Stimulated activated CD4-positive, alpha-beta T cell treated with anti-CD3 and anti-CD28 coated beads, Interleukin-2, amount 100 ng/mL, for 48 hours (primary cell): Measurements from ENCODE around the gene TRMT6.

Experiments
- DNase-seq, 2 donors: peaks; one replicate each; pipeline ENCODE4 v3.0.0-alpha.2; 2020

TRMT6 gene

DNA sequence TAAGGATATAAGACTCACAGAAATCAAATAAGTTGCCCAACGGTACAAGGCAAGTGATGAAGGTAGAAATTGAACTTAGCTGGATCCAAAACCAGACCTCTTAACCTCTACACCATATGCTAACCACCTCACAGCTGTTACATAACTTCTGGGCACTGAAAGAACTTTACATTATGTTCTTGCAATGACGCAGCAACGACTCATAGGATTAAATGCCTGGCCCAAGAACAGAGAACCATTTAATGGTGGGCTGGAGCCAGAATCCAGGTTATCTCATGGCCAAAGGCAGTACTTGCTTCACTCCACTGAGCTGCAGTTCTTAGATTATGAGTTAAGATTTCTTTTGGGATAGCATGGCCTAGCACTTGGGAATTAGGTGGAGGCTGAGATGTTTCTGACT is 4.4 kb downstream of the TRMT6 start:
- no peak for DNase-seq

DNA sequence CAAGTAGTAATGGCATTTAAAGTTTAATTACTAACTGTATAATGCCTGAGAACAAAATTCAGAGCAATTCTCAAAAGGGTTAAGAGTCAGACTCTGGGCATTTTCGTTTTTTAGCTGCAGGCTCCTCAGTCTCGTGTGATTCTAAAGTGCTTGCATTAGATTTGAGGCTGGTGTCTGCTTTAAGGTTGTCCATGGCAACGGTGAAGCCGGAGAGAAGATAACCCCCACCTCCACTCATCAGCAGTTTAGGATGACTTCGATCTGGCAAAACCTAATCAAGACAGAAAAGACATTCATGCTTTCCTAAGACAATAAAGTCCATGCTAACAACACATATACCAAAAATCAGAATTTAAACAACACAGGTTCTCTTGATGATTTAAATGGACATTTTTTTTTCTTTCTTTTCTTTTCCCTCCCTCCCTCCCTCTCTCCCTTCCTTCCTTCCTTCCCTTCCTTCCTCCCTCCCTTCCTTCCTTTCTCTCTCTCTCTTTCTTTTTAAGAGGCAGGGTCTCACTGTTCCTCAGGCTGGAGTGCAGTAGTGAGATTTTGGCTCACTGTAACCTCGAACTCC is 11.8 kb downstream of the TRMT6 start:
- no peak for DNase-seq

DNA sequence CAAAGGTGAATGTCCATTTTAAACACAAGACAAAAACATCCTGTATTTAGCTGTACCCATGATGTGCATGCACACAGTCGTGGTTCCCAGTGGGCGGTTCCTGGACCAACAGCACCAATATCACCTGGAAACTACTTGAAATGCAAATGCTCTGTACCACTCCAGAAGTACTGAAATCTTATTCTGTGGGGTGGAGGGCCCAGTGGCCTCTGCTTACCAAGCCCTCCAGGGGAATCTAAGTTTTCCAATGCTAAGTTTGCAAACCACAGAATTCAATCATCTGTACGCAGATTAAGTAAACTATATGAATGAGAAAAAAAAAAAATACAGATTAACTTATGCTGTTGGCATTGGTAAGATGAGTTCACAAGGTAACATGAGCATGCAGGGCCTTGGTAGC is 14.1 kb downstream of the TRMT6 start:
- no peak for DNase-seq

DNA sequence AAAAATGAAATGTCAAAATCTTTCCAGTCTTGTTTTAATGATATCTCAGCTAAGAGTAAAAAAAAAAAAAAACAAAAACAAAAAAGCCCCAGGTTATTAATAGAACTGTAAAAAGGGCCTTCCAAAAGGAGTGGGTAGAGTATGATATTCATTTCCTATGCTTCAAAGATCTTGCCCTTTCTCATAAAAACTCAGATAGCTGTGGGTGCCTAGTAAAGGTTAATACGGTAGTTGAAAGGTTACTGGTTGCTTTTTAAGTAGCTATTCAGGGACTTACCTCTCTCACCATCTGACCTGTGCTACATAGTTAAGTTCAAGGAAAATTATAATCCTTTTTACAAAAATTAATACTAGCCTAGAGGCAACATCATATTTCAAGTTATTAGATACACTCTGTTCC is 14.9 kb downstream of the TRMT6 start:
- DNase-seq = no peak

- no peak for DNase-seq
These were observed 16.4 kb downstream of the TRMT6 start for GRCh38 chr20:5933802-5934436.

DNA sequence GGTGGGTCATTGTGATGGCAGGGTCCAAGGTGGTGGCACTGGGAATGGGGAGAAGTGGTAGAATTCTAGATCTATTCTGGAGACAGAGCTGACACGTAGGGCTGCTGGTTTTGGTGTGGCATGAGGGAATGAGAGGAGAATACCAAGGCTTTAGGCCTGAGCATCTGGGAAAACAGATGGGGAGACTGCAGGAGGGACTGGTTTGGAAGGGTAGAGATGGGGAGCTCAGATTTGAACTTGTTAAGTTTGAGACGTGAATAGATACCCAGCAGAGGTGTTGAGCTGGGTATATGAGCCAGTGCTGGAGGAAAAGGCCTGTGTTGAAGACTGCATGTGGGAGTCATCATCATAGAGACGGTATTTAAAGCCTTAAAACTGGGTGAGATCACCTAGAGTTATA is 17.5 kb downstream of the TRMT6 start:
- no peak for DNase-seq

DNA sequence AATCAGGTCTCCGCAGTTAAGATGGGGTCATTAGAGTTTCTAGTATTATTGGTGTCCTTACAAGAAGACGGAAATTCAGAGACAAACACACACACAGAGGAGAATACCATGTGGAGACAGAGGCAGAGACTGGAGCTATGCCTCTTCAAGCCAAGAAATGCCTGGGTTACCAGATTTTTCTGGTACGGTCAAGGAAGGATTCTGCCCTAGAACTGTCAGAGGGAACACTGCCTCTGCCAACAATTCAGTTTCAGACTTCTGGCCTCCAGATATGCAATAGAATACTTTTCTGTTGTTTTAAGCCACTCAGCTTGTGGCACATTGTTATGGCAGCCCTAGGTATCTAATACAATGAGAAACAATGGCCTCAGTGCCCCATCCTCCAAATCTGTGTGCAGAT is 18.9 kb downstream of the TRMT6 start:
- no peak for DNase-seq

DNA sequence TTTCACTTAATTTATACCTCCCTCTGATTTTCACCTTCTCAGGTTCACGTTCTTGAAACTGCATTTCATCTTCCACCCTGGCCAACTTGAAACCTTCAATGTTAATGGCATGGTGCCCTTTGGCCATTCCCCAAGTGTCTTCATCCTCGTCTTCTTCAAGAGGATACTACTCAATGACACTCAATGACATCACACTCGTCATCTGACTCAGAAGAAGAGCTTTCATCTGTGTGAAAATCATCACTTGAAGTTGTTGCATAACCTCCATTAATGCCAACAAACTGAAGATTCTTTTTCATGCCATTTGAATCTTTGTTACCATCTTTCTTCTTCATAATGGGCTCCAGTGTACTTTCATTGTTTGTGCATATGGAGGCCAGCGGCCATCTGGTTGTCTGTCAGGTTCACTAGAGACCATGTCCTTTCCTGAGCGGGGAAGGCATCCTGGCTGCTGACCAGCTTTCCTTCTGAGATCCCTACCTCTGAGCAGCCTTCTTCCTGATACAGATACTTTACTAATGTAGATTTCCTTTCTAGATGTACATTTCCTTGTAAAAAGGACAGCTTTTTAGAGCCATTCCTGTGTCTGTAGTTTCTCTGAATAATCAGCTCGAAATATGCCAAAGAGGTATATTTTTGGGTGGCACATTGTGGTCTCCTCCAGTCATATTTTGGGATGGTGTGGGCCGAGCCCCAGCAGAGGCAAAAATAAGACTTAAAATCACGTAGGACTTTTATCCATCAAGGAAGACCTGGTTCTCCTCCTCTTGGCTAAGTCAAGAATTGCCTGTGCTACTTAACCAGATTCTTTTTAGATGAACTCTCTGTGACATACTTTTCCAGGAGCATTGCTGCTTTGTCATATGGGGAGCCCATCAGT is 21.3 kb downstream of the TRMT6 start:
- DNase-seq = no peak

GRCh38 chr20:5927749-5928462 is 22.4 kb downstream of the TRMT6 start:
- no peak for DNase-seq

GRCh38 chr20:5925551-5925950 is 24.8 kb downstream of the TRMT6 start:
- no peak for DNase-seq

DNA sequence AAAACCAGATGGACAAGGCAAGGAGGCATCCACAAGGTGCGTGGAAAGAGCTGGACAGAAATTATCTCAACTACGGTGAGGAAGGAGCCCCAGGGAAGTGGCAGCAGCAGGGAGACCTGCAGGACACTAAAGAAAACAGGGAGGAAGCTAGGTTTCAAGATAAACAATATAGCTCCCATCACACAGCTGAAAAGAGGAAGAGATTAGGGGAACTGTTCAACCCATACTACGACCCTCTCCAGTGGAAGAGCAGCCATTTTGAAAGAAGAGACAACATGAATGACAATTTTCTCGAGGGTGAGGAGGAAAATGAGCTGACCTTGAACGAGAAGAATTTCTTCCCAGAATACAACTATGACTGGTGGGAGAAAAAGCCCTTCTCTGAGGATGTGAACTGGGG is 26.8 kb downstream of the TRMT6 start:
- DNase-seq = no peak

DNA sequence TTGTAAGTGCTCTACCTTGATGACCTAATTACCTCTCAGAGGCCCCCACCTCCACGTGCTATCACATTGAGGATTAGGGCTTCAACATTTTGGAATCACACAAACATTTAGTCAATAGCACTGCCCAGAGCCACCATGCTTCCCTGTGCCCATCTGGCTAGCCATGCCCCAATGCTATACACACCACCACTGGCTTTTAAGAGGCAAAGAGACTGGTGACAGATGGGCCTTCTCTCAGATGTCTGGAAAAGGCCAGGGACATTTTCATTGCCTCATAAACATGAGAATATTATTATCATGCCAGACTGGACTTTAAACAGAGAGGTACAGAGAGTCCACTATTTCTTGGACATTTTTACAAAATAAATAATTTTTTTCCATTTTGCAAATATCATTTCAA is 29.8 kb downstream of the TRMT6 start:
- DNase-seq = no peak

DNA sequence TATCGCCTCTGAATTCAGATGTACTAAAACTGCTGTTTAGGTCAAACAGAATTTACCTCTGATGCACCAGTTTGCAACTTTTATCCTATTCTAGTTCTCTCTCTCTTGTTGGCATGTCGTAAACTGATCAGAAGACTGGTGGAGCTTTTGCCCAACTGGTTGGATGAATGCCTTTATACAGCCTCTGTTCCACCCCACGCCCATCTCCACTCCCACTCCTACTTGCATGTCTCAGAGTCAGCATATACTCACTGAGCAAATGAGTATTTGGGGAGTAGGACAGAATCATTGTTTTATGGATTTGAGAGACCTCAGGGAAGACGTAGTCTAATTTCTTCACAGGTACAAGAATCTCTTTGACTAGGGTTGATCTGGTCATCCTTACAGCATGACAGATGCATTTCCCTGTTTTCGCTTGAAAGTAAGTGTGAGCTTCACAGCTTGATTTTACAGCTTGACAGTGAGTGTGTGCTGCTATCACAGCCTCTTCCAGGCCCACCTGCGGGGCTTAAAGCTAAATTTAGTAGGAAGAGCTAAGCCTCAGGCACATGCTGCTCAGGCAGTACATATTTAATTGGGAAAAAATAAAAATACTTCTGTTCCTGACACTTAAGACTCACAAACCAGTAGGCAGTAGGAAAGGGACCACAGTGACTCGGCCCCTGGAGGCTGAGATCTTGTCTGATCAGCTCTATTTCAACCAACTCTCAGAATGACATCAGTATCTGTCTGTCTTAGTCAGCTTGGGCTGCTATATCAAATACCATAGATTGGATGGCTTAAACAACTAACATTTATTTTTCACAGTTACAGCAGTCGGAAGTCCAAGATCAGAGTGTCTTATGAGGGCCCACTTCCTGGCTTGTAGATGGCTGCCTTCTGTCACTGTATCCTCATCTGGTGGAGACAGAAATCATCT is 30.4 kb downstream of the TRMT6 start:
- no peak for DNase-seq

DNA sequence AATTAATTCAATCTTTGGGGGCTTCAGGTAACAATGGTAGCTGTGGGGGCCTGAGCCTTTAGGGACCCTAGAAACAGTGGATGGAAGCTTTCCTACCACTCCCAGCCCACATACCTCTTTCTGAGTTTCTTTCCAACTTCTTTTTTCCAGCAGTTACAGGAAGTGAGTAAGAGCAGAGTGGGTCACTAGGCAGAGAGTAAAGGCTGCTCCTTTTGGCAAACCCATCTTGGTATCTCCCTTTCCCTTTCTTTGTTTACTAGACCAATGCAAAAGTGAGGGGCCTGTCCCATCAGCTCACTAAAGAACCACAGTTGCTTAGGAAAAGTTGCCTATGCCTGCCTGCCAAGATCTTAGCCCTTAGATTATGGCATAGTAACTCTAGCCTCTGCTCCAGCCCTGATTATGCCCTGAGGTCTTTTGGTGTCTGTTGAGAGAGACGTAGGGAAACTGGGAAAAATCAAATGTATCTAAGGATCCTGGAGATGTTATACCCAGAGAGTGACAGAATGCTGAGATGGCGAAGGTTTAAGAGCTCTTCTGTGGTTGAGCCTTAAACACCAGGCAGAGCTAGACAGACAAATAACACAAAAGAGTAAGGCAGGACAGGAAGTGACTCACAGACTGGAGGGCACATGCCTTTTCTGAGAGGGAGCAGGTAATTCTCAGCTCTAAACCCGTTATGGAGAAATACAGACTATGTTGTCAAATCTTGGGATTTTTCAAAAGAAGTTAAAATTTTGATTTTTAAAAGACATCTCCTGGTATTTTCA is 31.3 kb downstream of the TRMT6 start:
- DNase-seq = no peak

GRCh38 chr20:5914859-5915258 is 35.5 kb downstream of the TRMT6 start:
- DNase-seq = no peak

- DNase-seq = no peak
These were observed 37.2 kb downstream of the TRMT6 start for GRCh38 chr20:5913166-5913565.

DNA sequence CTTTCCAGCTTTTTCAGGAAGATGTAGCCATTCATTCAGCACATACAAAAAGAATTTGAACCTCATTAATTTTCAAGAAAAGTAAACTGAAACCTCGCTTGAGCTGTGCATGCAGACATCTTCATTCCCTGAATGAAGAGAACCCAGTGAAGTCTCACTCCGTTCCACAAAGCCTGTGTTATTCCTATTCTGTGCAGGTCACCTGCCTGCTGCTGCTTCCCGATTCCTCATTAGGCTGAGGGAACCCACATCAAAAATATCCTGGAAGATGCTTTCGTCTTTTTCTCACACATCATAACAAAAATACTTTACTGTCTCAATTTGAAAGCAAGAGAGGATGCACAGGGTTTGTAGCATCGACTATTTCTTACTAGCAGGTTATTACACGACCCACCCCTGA is 40.1 kb downstream of the TRMT6 start:
- no peak for DNase-seq

GRCh38 chr20:5908981-5909380 is 41.4 kb downstream of the TRMT6 start:
- DNase-seq = no peak

DNA sequence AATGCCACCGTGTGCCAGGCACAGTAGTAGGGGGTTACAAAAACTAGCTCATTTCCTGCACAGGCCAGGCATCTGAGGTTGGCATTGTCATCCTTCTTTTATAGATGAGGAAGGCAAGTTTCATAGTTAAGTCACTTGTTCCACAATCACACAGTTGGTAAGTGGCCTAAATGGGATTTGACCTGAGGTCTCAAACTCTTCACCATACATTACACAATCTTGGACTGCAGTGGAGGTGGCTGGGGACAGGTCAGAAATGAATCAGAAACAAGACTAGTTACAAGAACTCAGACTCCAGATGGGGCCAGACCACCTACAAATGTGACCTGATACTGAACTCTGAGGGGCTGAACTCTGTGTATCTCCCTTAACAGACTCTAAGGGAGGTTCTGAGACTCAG is 49.4 kb downstream of the TRMT6 start:
- DNase-seq = no peak

GRCh38 chr20:5899444-5899843 is 50.9 kb downstream of the TRMT6 start:
- DNase-seq = no peak

GRCh38 chr20:5895626-5896025 is 54.7 kb downstream of the TRMT6 start:
- DNase-seq = no peak

- no peak for DNase-seq
These were observed 56.7 kb downstream of the TRMT6 start for GRCh38 chr20:5893621-5894020.
